Panc1 (cell line): Measurements from ENCODE around the gene PRKCB.
A peak's percentile ranks its signal among the peaks of the same experiment; 100 is the strongest.

Source experiments
- SIN3A ChIP-seq: IDR thresholded peaks from 2 replicates; pipeline ENCODE4 v1.6.1; 2012; ENCODE audit warnings: low read depth, mild to moderate bottlenecking, low read length, moderate library complexity, borderline replicate concordance; ENCODE audit not compliant: insufficient read depth
- TF ChIP-seq, protein P1 (sequence below): fragments of 450-650 bp; IDR thresholded peaks from 2 replicates; pipeline ENCODE4 v1.5.1; 2017; ENCODE audit warnings: mild to moderate bottlenecking

DNA sequence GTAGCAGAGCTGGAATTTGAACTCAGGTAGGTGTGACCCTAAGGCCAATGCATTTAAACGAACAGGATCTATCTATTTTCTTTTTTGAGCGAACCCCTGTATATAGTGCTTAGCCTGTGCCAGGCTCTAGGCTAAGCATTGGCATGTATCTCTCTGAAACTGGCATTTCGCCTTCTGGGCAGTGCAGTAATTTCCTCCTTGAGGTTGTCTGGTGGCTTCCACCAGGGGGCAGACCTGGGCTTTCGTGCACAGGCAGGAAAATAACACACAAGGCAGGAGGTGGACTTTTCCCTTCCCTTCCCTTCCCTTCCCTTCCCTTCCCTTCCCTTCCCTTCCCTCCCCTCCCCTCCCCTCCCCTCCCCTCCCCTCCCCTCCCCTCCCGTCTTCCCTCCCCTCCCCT is 34.4 kb upstream of the PRKCB start:
- TF ChIP-seq SIN3A, result no peak
- TF ChIP-seq, protein P1, sequence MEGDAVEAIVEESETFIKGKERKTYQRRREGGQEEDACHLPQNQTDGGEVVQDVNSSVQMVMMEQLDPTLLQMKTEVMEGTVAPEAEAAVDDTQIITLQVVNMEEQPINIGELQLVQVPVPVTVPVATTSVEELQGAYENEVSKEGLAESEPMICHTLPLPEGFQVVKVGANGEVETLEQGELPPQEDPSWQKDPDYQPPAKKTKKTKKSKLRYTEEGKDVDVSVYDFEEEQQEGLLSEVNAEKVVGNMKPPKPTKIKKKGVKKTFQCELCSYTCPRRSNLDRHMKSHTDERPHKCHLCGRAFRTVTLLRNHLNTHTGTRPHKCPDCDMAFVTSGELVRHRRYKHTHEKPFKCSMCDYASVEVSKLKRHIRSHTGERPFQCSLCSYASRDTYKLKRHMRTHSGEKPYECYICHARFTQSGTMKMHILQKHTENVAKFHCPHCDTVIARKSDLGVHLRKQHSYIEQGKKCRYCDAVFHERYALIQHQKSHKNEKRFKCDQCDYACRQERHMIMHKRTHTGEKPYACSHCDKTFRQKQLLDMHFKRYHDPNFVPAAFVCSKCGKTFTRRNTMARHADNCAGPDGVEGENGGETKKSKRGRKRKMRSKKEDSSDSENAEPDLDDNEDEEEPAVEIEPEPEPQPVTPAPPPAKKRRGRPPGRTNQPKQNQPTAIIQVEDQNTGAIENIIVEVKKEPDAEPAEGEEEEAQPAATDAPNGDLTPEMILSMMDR, result peak; percentile 80
